ENCODE measurements around the gene RFNG.

- TF ChIP-seq, protein P1, sequence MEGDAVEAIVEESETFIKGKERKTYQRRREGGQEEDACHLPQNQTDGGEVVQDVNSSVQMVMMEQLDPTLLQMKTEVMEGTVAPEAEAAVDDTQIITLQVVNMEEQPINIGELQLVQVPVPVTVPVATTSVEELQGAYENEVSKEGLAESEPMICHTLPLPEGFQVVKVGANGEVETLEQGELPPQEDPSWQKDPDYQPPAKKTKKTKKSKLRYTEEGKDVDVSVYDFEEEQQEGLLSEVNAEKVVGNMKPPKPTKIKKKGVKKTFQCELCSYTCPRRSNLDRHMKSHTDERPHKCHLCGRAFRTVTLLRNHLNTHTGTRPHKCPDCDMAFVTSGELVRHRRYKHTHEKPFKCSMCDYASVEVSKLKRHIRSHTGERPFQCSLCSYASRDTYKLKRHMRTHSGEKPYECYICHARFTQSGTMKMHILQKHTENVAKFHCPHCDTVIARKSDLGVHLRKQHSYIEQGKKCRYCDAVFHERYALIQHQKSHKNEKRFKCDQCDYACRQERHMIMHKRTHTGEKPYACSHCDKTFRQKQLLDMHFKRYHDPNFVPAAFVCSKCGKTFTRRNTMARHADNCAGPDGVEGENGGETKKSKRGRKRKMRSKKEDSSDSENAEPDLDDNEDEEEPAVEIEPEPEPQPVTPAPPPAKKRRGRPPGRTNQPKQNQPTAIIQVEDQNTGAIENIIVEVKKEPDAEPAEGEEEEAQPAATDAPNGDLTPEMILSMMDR (conservative IDR thresholded peaks at IDR 0.05; ENCODE audit: low read depth, low read length), result no peak
- TF ChIP-seq MAFK (IDR thresholded peaks at IDR 0.05; ENCODE audit: low read depth, low read length) (no peak), POLR2A (IDR thresholded peaks at IDR 0.05; ENCODE audit: low read depth, low read length) (no peak), CHD1 (IDR thresholded peaks at IDR 0.05; ENCODE audit: low read depth, low read length) (no peak), RFX5 (IDR thresholded peaks at IDR 0.05; ENCODE audit: low read depth, low read length) (no peak), RAD21 (IDR thresholded peaks at IDR 0.05; ENCODE audit: low read length) (no peak), MAZ (IDR thresholded peaks at IDR 0.05; ENCODE audit: borderline replicate concordance, low read depth, low read length) (no peak)
Observed at GRCh38 chr17:82092094-82092586, 40.5 kb upstream of the RFNG start.
